Gastrocnemius medialis (tissue), 4 donors: Measurements from ENCODE around the gene HPN. TPM values are rescaled to one million over a fixed set of nuclear protein-coding genes. Genes with fewer than 3 reads are reported as not detected.

Experiments
- ATAC-seq, 2 donors: fragments of 150-250 bp; one replicate each; pipeline ENCODE4 v1.9.1; 2016
- DNase-seq, 2 donors: peaks; one replicate each; pipeline ENCODE4 v3.0.0-alpha.2; 2019
- H3K27ac ChIP-seq, 4 donors: fragments of 200-600 bp; sonication (generic); 1 replicate in 1 of 4; 2 replicates in 3 of 4; pipeline ENCODE4 v1.5.1; 2016 to 2018; ENCODE audit warnings: mild to moderate bottlenecking in 2 of 4, moderate library complexity in 1 of 4
- H3K27me3 ChIP-seq, 3 donors: fragments of 200-600 bp; sonication (generic) in 2 of 3; 1 replicate in 1 of 3; 2 replicates in 2 of 3; pipeline versions ENCODE4 v1.5.1 to v1.6.0; 2016 to 2019; ENCODE audit warnings: mild to moderate bottlenecking in 1 of 3, moderate library complexity in 1 of 3
- H3K36me3 ChIP-seq, 2 donors: fragments of 200-600 bp; sonication (generic) in 1 of 2; one replicate each; pipeline ENCODE4 v1.5.1; 2017 to 2018
- H3K4me1 ChIP-seq, 2 donors: fragments of 200-600 bp; sonication (generic) in 1 of 2; one replicate each; pipeline ENCODE4 v1.5.1; 2016 to 2017; ENCODE audit warnings: mild to moderate bottlenecking in 2 of 2
- H3K4me3 ChIP-seq, 4 donors: fragments of 200-600 bp; sonication (generic) in 3 of 4; 1 replicate in 1 of 4; 2 replicates in 3 of 4; pipeline ENCODE4 v1.5.1; 2016 to 2019; ENCODE audit warnings: mild to moderate bottlenecking in 2 of 4
- H3K9me3 ChIP-seq, 3 donors: fragments of 200-600 bp; sonication (generic) in 2 of 3; 1 replicate in 1 of 3; 2 replicates in 2 of 3; pipeline ENCODE4 v1.5.1; 2016 to 2019
- CTCF ChIP-seq, 5 experiments: fragments of 450-650 bp in 3 of 5; fragments of 200-600 bp in 2 of 5; sonication (generic) in 2 of 5; IDR thresholded peaks in 4 of 5; conservative IDR thresholded peaks in 1 of 5; 1 replicate in 4 of 5; 2 replicates in 1 of 5; pipeline ENCODE4 v1.5.1; 2016 to 2019; ENCODE audit warnings: antibody characterized with exemption in 5 of 5, mild to moderate bottlenecking in 3 of 5, moderate library complexity in 3 of 5
- POLR2A ChIP-seq, 2 donors: fragments of 450-650 bp; IDR thresholded peaks; one replicate each; pipeline ENCODE4 v1.6.1; 2017; ENCODE audit warnings: antibody characterized with exemption in 2 of 2, mild to moderate bottlenecking in 2 of 2, moderate library complexity in 2 of 2
- in situ Hi-C, 4 donors: fragments of 200-750 bp; cut with MboI; loops; one replicate each; pipeline versions ENCODE4 v1.15.0 to v1.8.0; 2017; ENCODE audit warnings: low sequenced_read_pairs in 4 of 4
- intact Hi-C: fragments of 100-400 bp; cut with DNase I; formaldehyde crosslinking; loops from one replicate; pipeline ENCODE4 v1.15.1; 2023; ENCODE audit warnings: low total_unique reads
- total RNA-seq, 4 donors: library from RNA; depleted of rRNA; stranded (reverse); fragments of >200 nt; gene quantifications; one replicate each; pipeline versions ENCODE4 v1.1.0 to v1.2.3, GENCODE V29; 2016

HPN gene
- total RNA-seq, 4 donors from 2014 or later, result 9.1 to 24.0 (median 17.1) TPM

- in situ Hi-C loops (no loop called here), intact Hi-C loops (loop anchor here (1.0 to 5.0 kb wide), 2 partner anchors 110 to 238 kb away; partner anchors contain the start of gene USF2)
- Histone ChIP-seq H3K4me3 (peak overlapping the region; percentile 48 to 70 (median 56)), H3K9me3 (no peaks in the 10 kb centered on the region), H3K36me3 (peaks cover 0 to 32% of the 10 kb centered on the region in 2 donors), H3K4me1 (peaks cover 55 to 57% of the 10 kb centered on the region in 2 donors), H3K27me3 (no peaks in the 10 kb centered on the region), H3K27ac (peak overlapping the region; percentile 87 to 97 (median 94))
- ATAC-seq (peak in 1 of 2 donors; percentile 9), DNase-seq (peak in 1 of 2 donors; percentile 56)
- TF ChIP-seq POLR2A (IDR thresholded peaks at IDR 0.05) (no peak), CTCF (IDR thresholded peaks at IDR 0.05 in 4 of 5, conservative IDR thresholded peaks at IDR 0.05 in 1 of 5) (no peak)
Observed at GRCh38 chr19:35029737-35030256, 11.7 kb upstream of the HPN start.

GRCh38 chr19:35030257-35031071 lies 11.1 kb upstream of the HPN start, which contains the start of gene SCN1B:
Gene SCN1B, plus strand, starts transcription at chr19:35030470. Its CDS starts 351 bp downstream, at chr19:35030821.
- H3K36me3 ChIP-seq, result peaks cover 0 to 31% of the 10 kb centered on the region in 2 donors

GRCh38 chr19:35031072-35031881 lies 10.2 kb upstream of the HPN start:
- Histone ChIP-seq H3K9me3 (no peaks in the 10 kb centered on the region), H3K27ac (peak overlapping the region; percentile 97 to 98 (median 98)), H3K4me3 (peak overlapping the region; percentile 55 to 78 (median 68)), H3K27me3 (no peaks in the 10 kb centered on the region), H3K36me3 (peaks cover 0 to 33% of the 10 kb centered on the region in 2 donors), H3K4me1 (peaks cover 62 to 68% of the 10 kb centered on the region in 2 donors)
- ATAC-seq, result peak; percentile 58 to 61
- TF ChIP-seq CTCF (IDR thresholded peaks at IDR 0.05 in 4 of 5, conservative IDR thresholded peaks at IDR 0.05 in 1 of 5) (no peak), POLR2A (IDR thresholded peaks at IDR 0.05) (peak; percentile 38 to 81)
- in situ Hi-C loops (no loop called here), intact Hi-C loops (loop anchor here (5.0 kb wide), 1 partner anchor 236 kb away; the partner anchor contains the start of gene USF2)
- peak; percentile 71 to 86 for DNase-seq

More at GRCh38 chr19:35030257-35031071, 11.1 kb upstream of the HPN start, which contains the start of gene SCN1B:
- no peaks in the 10 kb centered on the region for H3K27me3 ChIP-seq
- intact Hi-C loops (loop anchor here (1.0 to 5.0 kb wide), 2 partner anchors 109 to 237 kb away; partner anchors contain the start of gene USF2), in situ Hi-C loops (no loop called here)
- DNase-seq, result peak; percentile 61 to 80
- peak within 1 kb of the TSS; percentile 55 to 78 (median 68) for H3K4me3 ChIP-seq
- peaks cover 61 to 62% of the 10 kb centered on the region in 2 donors for H3K4me1 ChIP-seq
- no peaks in the 10 kb centered on the region for H3K9me3 ChIP-seq
- H3K27ac ChIP-seq, result peak within 1 kb of the TSS; percentile 97 to 98 (median 98)
- ATAC-seq, result peak; percentile 60 to 67
- TF ChIP-seq CTCF (IDR thresholded peaks at IDR 0.05 in 4 of 5, conservative IDR thresholded peaks at IDR 0.05 in 1 of 5), result no peak
- peak; percentile 74 to 81 for TF ChIP-seq POLR2A (IDR thresholded peaks at IDR 0.05)

GRCh38 chr19:35032356-35032865 lies 9.1 kb upstream of the HPN start:
- Histone ChIP-seq H3K36me3 (peaks cover 0 to 24% of the 10 kb centered on the region in 2 donors), H3K27ac (peak overlapping the region; percentile 97 to 98 (median 98)), H3K4me3 (peak overlapping the region; percentile 55 to 78 (median 68)), H3K9me3 (no peaks in the 10 kb centered on the region), H3K27me3 (no peaks in the 10 kb centered on the region), H3K4me1 (peaks cover 68 to 78% of the 10 kb centered on the region in 2 donors)
- TF ChIP-seq CTCF (IDR thresholded peaks at IDR 0.05 in 4 of 5, conservative IDR thresholded peaks at IDR 0.05 in 1 of 5) (no peak), POLR2A (IDR thresholded peaks at IDR 0.05) (no peak)
- intact Hi-C loops, result loop anchor here (5.0 kb wide), 1 partner anchor 235 kb away; the partner anchor contains the start of gene USF2
- in situ Hi-C loops, result no loop called here
- DNase-seq (no peak), ATAC-seq (no peak)
